SK-N-SH (cell line): ENCODE results near the gene H2BK1. TPM values are rescaled to one million over a fixed set of nuclear protein-coding genes. Genes with fewer than 3 reads are reported as not detected.

ENCODE experiments used
- CTCF ChIA-PET: fragments of 300-600, 350-600 bp; formaldehyde crosslinking; extraction: SDS; loops from one replicate; lab custom pipeline; 2021; lab: Yijun Ruan, JAX
- POLR2A ChIA-PET: fragments of 350-600 bp; sonication (Branson Sonifier 250); formaldehyde crosslinking; extraction: SDS; loops from one replicate; lab custom pipeline; 2020; ENCODE audit warnings: antibody characterized with exemption, inconsistent platforms; lab: Yijun Ruan, JAX
- DNase-seq: peaks from one replicate; pipeline ENCODE4 v3.0.0; 2012
- H2AFZ ChIP-seq: fragments of 200-600 bp; sonication (generic); 2 replicates; pipeline ENCODE4 v1.8.1; 2016; ENCODE audit warnings: antibody characterized with exemption, mild to moderate bottlenecking, low read depth
- H3F3A ChIP-seq: fragments of 200-600 bp; sonication (generic); replicated peaks from 2 replicates; pipeline ENCODE3; 2016; ENCODE audit warnings: antibody characterized with exemption, mild to moderate bottlenecking; ENCODE audit not compliant: insufficient read depth
- H3K27ac ChIP-seq, 2 experiments: fragments of 200-500 bp in 1 of 2; fragments of 200-600 bp in 1 of 2; sonication (Bioruptor generic) in 1 of 2; sonication (generic), shearing (Covaris generic) in 1 of 2; 2 replicates each; pipeline versions ENCODE4 v1.5.1 to v1.6.1; 2014 to 2016; ENCODE audit warnings: low read depth in 2 of 2, inconsistent platforms in 1 of 2, low read length in 1 of 2, mild to moderate bottlenecking in 1 of 2, mixed read lengths in 1 of 2
- H3K27me3 ChIP-seq: fragments of 200-600 bp; sonication (generic), shearing (Covaris generic); 2 replicates; pipeline ENCODE4 v1.6.1; 2016; ENCODE audit warnings: mixed run types; ENCODE audit not compliant: insufficient read depth
- H3K36me3 ChIP-seq, 2 experiments: fragments of 200-500 bp in 1 of 2; fragments of 200-600 bp in 1 of 2; sonication (Bioruptor generic) in 1 of 2; sonication (generic) in 1 of 2; replicated peaks in 1 of 2; 2 replicates each; pipeline versions ENCODE3 to v1.5.1; 2014 to 2016; ENCODE audit warnings: low read length in 1 of 2, mild to moderate bottlenecking in 1 of 2; ENCODE audit not compliant: insufficient read depth in 2 of 2, control insufficient read depth in 1 of 2
- H3K4me1 ChIP-seq, 2 experiments: fragments of 200-500 bp in 1 of 2; fragments of 200-600 bp in 1 of 2; sonication (Bioruptor generic) in 1 of 2; sonication (generic), shearing (Covaris generic) in 1 of 2; 2 replicates each; pipeline versions ENCODE4 v1.5.1 to v1.6.1; 2014 to 2016; ENCODE audit warnings: low read depth in 1 of 2, low read length in 1 of 2, mixed run types in 1 of 2; ENCODE audit not compliant: insufficient read depth in 2 of 2, control insufficient read depth in 1 of 2
- H3K4me2 ChIP-seq: fragments of 200-600 bp; sonication (generic), shearing (Covaris generic); 2 replicates; pipeline ENCODE4 v1.6.1; 2017; ENCODE audit warnings: mixed run types
- H3K4me3 ChIP-seq, 2 experiments: fragments of 200-500 bp in 1 of 2; fragments of 200-600 bp in 1 of 2; sonication (Bioruptor generic) in 1 of 2; sonication (generic), shearing (Covaris generic) in 1 of 2; 2 replicates each; pipeline versions ENCODE4 v1.5.1 to v1.8.1; 2014 to 2016; ENCODE audit warnings: low read depth in 2 of 2, inconsistent platforms in 1 of 2, low read length in 1 of 2, mild to moderate bottlenecking in 1 of 2, mixed read lengths in 1 of 2, moderate library complexity in 1 of 2
- H3K79me2 ChIP-seq: fragments of 200-600 bp; sonication (generic); 2 replicates; pipeline ENCODE4 v1.8.1; 2017; ENCODE audit warnings: mild to moderate bottlenecking; ENCODE audit not compliant: insufficient read depth
- H3K9ac ChIP-seq: fragments of 200-600 bp; sonication (generic); 2 replicates; pipeline ENCODE4 v1.6.1; 2017; ENCODE audit warnings: mixed run types
- H3K9me2 ChIP-seq: fragments of 200-600 bp; sonication (generic); 2 replicates; pipeline ENCODE4 v1.6.1; 2017; ENCODE audit warnings: mixed run types
- H3K9me3 ChIP-seq: fragments of 200-600 bp; sonication (generic); 2 replicates; pipeline ENCODE4 v1.6.1; 2017; ENCODE audit warnings: mixed run types, mild to moderate bottlenecking, moderate library complexity
- H4K20me1 ChIP-seq: fragments of 200-600 bp; sonication (generic); 2 replicates; pipeline ENCODE4 v1.6.1; 2017; ENCODE audit warnings: mild to moderate bottlenecking, mixed run types; ENCODE audit not compliant: insufficient read depth
- CHD2 ChIP-seq: fragments of 150-350 bp; IDR thresholded peaks from 2 replicates; pipeline ENCODE4 v1.6.1; 2018; ENCODE audit warnings: low read length; ENCODE audit not compliant: partially characterized antibody
- ELF1 ChIP-seq: IDR thresholded peaks from 2 replicates; pipeline ENCODE4 v1.4.0; 2012
- EP300 ChIP-seq, 2 experiments: IDR thresholded peaks; 2 replicates each; pipeline versions ENCODE4 v1.4.0 to v1.6.1; 2012; ENCODE audit warnings: borderline replicate concordance in 1 of 2, low read depth in 1 of 2, low read length in 1 of 2
- FOXJ3 ChIP-seq: sonication (generic); formaldehyde crosslinking; IDR thresholded peaks from 2 replicates; pipeline ENCODE4 v1.5.1; 2020; ENCODE audit warnings: mild to moderate bottlenecking, missing genetic modification reagents
- FOXM1 ChIP-seq: IDR thresholded peaks from 2 replicates; pipeline ENCODE4 v1.4.0; 2012; ENCODE audit warnings: low read depth, mild to moderate bottlenecking
- GABPA ChIP-seq: IDR thresholded peaks from 2 replicates; pipeline ENCODE4 v1.4.0; 2012; ENCODE audit warnings: low read depth, mild to moderate bottlenecking
- MXI1 ChIP-seq: IDR thresholded peaks from 2 replicates; pipeline ENCODE4 v1.6.1; 2012; ENCODE audit warnings: mild to moderate bottlenecking, low read depth, low read length, improper control_type of control experiment
- POLR2AphosphoS5 ChIP-seq: IDR thresholded peaks from 2 replicates; pipeline ENCODE4 v1.6.1; 2012; ENCODE audit warnings: low read depth, low read length
- SIN3A ChIP-seq: IDR thresholded peaks from 2 replicates; pipeline ENCODE4 v1.6.1; 2012; ENCODE audit warnings: low read depth, mild to moderate bottlenecking, low read length, moderate library complexity, borderline replicate concordance
- TAF1 ChIP-seq: IDR thresholded peaks from 2 replicates; pipeline ENCODE4 v1.6.1; 2012; ENCODE audit warnings: low read depth, mild to moderate bottlenecking, low read length, moderate library complexity, borderline replicate concordance
- WGBS: methylation state at CpG from one replicate; pipeline ENCODE4 v1.1.6; 2017; ENCODE audit warnings: low lambda C conversion rate; 5-methylcytosine and 5-hydroxymethylcytosine counted together
- polyA plus RNA-seq, 3 experiments: library from polyadenylated mRNA; depleted of rRNA; stranded (reverse); fragments of >200 nt; gene quantifications; 2 replicates each; pipeline ENCODE4 v1.2.3, GENCODE V29; 2012
- TF ChIP-seq, protein P1 (sequence below): IDR thresholded peaks from 2 replicates; pipeline ENCODE4; 2012
- TF ChIP-seq, protein P2 (sequence below): fragments of 200-600 bp; sonication (generic); IDR thresholded peaks from 2 replicates; pipeline ENCODE4 v1.6.1; 2017; ENCODE audit warnings: antibody characterized with exemption, mild to moderate bottlenecking, moderate library complexity
- TF ChIP-seq, protein P3 (sequence below): IDR thresholded peaks from 2 replicates; pipeline ENCODE4 v1.4.0; 2012; ENCODE audit warnings: low read depth
- TF ChIP-seq, protein P4 (sequence below): IDR thresholded peaks from 2 replicates; pipeline ENCODE4 v1.4.0; 2012; ENCODE audit warnings: low read depth, borderline replicate concordance
- TF ChIP-seq, protein P5 (sequence below): IDR thresholded peaks from 2 replicates; pipeline ENCODE4 v1.6.1; 2012; ENCODE audit warnings: mild to moderate bottlenecking, low read depth, low read length, moderate library complexity
- TF ChIP-seq, protein P6 (sequence below): fragments of 150-350 bp; IDR thresholded peaks from 2 replicates; pipeline ENCODE4 v1.6.1; 2017; ENCODE audit warnings: antibody characterized with exemption, low read length, low read depth, borderline replicate concordance
- TF ChIP-seq, protein P7 (sequence below): IDR thresholded peaks from 2 replicates; pipeline ENCODE4 v1.4.0; 2012; ENCODE audit warnings: low read depth, borderline replicate concordance

H2BK1 gene
- polyA plus RNA-seq, 1 of the 3 experiments (the other 2 are of a cell fraction): not detected

DNA sequence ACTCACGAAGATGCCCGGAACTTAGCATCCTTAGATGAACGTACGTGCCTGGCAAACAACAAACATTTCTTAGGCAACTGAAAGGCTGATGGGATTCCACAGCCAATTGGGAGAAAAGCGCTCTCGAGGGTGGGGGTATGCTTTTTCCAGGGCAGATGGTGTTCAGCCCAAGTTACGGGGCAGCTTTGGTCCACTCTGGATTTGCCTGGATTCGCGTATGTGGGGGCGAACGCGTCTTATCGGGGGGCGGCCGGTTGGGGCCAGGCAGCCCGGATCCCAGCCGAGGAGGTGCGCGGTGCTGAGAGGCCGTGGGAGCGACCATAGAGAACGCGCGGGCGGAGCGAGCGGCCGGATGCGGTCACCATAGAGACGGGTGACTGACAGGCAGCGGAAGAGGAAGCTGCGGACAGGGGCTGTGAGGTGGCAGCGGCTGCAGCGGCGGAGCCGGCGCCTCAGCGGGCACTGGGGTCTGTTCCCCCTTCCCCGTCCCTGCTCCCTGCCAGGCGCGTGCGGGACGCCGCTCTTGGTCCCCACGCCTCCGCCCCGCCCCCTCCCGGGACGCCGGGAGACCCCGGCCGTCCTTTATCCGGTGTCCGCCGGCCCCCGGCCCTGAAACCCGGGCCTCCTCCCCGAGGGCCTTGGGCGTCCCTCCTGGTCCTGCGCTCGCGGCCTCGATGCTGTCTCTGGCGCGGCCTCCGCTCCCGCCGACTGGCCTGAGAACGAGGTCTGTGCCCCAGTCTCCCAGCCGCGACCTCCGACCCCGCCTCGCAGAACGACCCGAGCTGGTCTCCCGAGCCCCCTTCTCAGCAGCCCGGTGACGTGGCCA is 22.0 kb upstream of the H2BK1 start, which contains the start of gene CHPF2:
TSS of gene CHPF2 (plus strand) at position 393 of the 826 bp plus-strand sequence. CDS start 1,529 bp downstream, outside the sequence.
- Histone ChIP-seq H3K27ac (peak within 1 kb of the TSS; percentile 84 to 91), H3K9me2 (no peaks in the 10 kb centered on the region), H3K9me3 (no peaks in the 10 kb centered on the region), H3F3A (peaks cover 14% of the 10 kb centered on the region), H3K27me3 (no peaks in the 10 kb centered on the region), H3K4me1 (peaks cover 9 to 26% of the 10 kb centered on the region in 2 experiments), H3K36me3 (peaks cover 26 to 34% of the 10 kb centered on the region in 2 experiments), H3K4me3 (peak within 1 kb of the TSS; percentile 95 to 100), H3K9ac (peak within 1 kb of the TSS; percentile 97), H2AFZ (peak within 1 kb of the TSS; percentile 76), H3K79me2 (peaks cover 55% of the 10 kb centered on the region), H3K4me2 (peak within 1 kb of the TSS; percentile 94), H4K20me1 (peaks cover 42% of the 10 kb centered on the region)
- TF ChIP-seq, protein P1, sequence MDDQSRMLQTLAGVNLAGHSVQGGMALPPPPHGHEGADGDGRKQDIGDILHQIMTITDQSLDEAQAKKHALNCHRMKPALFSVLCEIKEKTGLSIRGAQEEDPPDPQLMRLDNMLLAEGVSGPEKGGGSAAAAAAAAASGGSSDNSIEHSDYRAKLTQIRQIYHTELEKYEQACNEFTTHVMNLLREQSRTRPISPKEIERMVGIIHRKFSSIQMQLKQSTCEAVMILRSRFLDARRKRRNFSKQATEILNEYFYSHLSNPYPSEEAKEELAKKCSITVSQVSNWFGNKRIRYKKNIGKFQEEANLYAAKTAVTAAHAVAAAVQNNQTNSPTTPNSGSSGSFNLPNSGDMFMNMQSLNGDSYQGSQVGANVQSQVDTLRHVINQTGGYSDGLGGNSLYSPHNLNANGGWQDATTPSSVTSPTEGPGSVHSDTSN: peak; percentile 99
- TF ChIP-seq POLR2AphosphoS5 (peak; percentile 95), CHD2 (peak; percentile 44), SIN3A (peak; percentile 81; the same call in 1 of the 2 replicates), ELF1 (peak; percentile 93), FOXM1 (no peak), FOXJ3 (CRISPR knock-in tag) (0 out of 2 replicates have a peak, but pooled peaks have one; percentile 53), MXI1 (peak; percentile 95), GABPA (peak; percentile 92), TAF1 (peak; percentile 94), EP300 (IDR thresholded peaks at IDR 0.05; ENCODE audit: borderline replicate concordance in 1 of 2, low read depth in 1 of 2, low read length in 1 of 2) (no peak)
- TF ChIP-seq, protein P2, sequence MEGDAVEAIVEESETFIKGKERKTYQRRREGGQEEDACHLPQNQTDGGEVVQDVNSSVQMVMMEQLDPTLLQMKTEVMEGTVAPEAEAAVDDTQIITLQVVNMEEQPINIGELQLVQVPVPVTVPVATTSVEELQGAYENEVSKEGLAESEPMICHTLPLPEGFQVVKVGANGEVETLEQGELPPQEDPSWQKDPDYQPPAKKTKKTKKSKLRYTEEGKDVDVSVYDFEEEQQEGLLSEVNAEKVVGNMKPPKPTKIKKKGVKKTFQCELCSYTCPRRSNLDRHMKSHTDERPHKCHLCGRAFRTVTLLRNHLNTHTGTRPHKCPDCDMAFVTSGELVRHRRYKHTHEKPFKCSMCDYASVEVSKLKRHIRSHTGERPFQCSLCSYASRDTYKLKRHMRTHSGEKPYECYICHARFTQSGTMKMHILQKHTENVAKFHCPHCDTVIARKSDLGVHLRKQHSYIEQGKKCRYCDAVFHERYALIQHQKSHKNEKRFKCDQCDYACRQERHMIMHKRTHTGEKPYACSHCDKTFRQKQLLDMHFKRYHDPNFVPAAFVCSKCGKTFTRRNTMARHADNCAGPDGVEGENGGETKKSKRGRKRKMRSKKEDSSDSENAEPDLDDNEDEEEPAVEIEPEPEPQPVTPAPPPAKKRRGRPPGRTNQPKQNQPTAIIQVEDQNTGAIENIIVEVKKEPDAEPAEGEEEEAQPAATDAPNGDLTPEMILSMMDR: 0 out of 2 replicates have a peak, but pooled peaks have one; percentile 11
- TF ChIP-seq, protein P3, sequence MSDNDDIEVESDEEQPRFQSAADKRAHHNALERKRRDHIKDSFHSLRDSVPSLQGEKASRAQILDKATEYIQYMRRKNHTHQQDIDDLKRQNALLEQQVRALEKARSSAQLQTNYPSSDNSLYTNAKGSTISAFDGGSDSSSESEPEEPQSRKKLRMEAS: peak; percentile 62; the same call in 1 of the 2 replicates
- TF ChIP-seq, protein P4, sequence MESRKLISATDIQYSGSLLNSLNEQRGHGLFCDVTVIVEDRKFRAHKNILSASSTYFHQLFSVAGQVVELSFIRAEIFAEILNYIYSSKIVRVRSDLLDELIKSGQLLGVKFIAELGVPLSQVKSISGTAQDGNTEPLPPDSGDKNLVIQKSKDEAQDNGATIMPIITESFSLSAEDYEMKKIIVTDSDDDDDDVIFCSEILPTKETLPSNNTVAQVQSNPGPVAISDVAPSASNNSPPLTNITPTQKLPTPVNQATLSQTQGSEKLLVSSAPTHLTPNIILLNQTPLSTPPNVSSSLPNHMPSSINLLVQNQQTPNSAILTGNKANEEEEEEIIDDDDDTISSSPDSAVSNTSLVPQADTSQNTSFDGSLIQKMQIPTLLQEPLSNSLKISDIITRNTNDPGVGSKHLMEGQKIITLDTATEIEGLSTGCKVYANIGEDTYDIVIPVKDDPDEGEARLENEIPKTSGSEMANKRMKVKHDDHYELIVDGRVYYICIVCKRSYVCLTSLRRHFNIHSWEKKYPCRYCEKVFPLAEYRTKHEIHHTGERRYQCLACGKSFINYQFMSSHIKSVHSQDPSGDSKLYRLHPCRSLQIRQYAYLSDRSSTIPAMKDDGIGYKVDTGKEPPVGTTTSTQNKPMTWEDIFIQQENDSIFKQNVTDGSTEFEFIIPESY: peak; percentile 55; the same call in 1 of the 2 replicates
- TF ChIP-seq, protein P5, sequence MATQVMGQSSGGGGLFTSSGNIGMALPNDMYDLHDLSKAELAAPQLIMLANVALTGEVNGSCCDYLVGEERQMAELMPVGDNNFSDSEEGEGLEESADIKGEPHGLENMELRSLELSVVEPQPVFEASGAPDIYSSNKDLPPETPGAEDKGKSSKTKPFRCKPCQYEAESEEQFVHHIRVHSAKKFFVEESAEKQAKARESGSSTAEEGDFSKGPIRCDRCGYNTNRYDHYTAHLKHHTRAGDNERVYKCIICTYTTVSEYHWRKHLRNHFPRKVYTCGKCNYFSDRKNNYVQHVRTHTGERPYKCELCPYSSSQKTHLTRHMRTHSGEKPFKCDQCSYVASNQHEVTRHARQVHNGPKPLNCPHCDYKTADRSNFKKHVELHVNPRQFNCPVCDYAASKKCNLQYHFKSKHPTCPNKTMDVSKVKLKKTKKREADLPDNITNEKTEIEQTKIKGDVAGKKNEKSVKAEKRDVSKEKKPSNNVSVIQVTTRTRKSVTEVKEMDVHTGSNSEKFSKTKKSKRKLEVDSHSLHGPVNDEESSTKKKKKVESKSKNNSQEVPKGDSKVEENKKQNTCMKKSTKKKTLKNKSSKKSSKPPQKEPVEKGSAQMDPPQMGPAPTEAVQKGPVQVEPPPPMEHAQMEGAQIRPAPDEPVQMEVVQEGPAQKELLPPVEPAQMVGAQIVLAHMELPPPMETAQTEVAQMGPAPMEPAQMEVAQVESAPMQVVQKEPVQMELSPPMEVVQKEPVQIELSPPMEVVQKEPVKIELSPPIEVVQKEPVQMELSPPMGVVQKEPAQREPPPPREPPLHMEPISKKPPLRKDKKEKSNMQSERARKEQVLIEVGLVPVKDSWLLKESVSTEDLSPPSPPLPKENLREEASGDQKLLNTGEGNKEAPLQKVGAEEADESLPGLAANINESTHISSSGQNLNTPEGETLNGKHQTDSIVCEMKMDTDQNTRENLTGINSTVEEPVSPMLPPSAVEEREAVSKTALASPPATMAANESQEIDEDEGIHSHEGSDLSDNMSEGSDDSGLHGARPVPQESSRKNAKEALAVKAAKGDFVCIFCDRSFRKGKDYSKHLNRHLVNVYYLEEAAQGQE: peak; percentile 29; the same call in 1 of the 2 replicates
- TF ChIP-seq, protein P6, sequence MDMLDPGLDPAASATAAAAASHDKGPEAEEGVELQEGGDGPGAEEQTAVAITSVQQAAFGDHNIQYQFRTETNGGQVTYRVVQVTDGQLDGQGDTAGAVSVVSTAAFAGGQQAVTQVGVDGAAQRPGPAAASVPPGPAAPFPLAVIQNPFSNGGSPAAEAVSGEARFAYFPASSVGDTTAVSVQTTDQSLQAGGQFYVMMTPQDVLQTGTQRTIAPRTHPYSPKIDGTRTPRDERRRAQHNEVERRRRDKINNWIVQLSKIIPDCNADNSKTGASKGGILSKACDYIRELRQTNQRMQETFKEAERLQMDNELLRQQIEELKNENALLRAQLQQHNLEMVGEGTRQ: no peak
- TF ChIP-seq, protein P7, sequence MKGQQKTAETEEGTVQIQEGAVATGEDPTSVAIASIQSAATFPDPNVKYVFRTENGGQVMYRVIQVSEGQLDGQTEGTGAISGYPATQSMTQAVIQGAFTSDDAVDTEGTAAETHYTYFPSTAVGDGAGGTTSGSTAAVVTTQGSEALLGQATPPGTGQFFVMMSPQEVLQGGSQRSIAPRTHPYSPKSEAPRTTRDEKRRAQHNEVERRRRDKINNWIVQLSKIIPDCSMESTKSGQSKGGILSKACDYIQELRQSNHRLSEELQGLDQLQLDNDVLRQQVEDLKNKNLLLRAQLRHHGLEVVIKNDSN: no peak
- peak; percentile 99 for DNase-seq
- WGBS: 2% methylated on average over 51 of the region's 79 CpGs
- ChIA-PET CTCF (interaction anchor here (1.2 to 7.7 kb wide), 4 partner anchors 13 to 108 kb away, joined by 3 to 122 read pairs (median 4); partner anchors contain the start of gene GBX1), POLR2A (interaction anchor here (1.0 to 2.1 kb wide), 7 partner anchors 11 to 204 kb away, joined by 3 to 18 read pairs (median 5); partner anchors contain the start of genes ABCB8, FASTK and SMARCD3)
